Measurements from ENCODE around the gene TMEM243. TPM values are rescaled to one million over a fixed set of nuclear protein-coding genes. Genes with fewer than 3 reads are reported as not detected.

The TMEM243 gene
- total and polyA plus RNA-seq, 2 experiments from 2014 or later: 44.5 to 82.5 TPM

DNA sequence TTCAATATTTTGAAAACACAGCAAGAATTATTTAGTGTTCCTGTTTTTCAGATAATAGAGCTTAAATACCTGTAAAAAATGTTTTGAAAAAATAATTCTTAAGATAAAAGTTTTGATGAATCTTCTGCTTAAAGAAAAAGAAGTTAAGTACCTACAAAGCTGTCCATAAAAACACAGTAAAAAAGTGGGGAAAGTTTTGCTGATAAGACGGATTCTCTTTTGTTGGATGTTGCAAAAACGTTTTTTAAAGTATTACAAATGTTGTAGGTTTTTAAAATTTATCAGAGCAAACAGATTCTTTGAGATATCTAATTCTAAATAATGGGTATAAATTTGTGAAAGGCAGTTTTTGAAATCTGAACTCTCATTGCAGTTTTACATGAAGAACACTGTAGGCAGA lies 55.1 kb downstream of the TMEM243 start (continued):
- TF ChIP-seq, protein P1, sequence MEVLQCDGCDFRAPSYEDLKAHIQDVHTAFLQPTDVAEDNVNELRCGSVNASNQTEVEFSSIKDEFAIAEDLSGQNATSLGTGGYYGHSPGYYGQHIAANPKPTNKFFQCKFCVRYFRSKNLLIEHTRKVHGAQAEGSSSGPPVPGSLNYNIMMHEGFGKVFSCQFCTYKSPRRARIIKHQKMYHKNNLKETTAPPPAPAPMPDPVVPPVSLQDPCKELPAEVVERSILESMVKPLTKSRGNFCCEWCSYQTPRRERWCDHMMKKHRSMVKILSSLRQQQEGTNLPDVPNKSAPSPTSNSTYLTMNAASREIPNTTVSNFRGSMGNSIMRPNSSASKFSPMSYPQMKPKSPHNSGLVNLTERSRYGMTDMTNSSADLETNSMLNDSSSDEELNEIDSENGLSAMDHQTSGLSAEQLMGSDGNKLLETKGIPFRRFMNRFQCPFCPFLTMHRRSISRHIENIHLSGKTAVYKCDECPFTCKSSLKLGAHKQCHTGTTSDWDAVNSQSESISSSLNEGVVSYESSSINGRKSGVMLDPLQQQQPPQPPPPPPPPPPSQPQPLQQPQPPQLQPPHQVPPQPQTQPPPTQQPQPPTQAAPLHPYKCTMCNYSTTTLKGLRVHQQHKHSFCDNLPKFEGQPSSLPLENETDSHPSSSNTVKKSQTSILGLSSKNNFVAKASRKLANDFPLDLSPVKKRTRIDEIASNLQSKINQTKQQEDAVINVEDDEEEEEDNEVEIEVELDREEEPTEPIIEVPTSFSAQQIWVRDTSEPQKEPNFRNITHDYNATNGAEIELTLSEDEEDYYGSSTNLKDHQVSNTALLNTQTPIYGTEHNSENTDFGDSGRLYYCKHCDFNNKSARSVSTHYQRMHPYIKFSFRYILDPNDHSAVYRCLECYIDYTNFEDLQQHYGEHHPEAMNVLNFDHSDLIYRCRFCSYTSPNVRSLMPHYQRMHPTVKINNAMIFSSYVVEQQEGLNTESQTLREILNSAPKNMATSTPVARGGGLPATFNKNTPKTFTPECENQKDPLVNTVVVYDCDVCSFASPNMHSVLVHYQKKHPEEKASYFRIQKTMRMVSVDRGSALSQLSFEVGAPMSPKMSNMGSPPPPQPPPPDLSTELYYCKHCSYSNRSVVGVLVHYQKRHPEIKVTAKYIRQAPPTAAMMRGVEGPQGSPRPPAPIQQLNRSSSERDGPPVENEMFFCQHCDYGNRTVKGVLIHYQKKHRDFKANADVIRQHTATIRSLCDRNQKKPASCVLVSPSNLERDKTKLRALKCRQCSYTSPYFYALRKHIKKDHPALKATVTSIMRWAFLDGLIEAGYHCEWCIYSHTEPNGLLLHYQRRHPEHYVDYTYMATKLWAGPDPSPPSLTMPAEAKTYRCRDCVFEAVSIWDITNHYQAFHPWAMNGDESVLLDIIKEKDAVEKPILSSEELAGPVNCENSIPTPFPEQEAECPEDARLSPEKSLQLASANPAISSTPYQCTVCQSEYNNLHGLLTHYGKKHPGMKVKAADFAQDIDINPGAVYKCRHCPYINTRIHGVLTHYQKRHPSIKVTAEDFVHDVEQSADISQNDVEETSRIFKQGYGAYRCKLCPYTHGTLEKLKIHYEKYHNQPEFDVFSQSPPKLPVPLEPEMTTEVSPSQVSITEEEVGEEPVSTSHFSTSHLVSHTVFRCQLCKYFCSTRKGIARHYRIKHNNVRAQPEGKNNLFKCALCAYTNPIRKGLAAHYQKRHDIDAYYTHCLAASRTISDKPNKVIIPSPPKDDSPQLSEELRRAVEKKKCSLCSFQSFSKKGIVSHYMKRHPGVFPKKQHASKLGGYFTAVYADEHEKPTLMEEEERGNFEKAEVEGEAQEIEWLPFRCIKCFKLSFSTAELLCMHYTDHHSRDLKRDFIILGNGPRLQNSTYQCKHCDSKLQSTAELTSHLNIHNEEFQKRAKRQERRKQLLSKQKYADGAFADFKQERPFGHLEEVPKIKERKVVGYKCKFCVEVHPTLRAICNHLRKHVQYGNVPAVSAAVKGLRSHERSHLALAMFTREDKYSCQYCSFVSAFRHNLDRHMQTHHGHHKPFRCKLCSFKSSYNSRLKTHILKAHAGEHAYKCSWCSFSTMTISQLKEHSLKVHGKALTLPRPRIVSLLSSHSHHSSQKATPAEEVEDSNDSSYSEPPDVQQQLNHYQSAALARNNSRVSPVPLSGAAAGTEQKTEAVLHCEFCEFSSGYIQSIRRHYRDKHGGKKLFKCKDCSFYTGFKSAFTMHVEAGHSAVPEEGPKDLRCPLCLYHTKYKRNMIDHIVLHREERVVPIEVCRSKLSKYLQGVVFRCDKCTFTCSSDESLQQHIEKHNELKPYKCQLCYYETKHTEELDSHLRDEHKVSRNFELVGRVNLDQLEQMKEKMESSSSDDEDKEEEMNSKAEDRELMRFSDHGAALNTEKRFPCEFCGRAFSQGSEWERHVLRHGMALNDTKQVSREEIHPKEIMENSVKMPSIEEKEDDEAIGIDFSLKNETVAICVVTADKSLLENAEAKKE (CRISPR knock-in tag; IDR thresholded peaks at IDR 0.05): no peak
- TF ChIP-seq ZNF114 (CRISPR knock-in tag; IDR thresholded peaks at IDR 0.05) (no peak), STAT1 (IDR thresholded peaks at IDR 0.05; ENCODE audit: unreplicated experiment) (no peak), EZH2 (IDR thresholded peaks at IDR 0.05; ENCODE audit: low read depth, unreplicated experiment) (no peak), EZH2phosphoT487 (IDR thresholded peaks at IDR 0.05; ENCODE audit: unreplicated experiment) (no peak), JUNB (IDR thresholded peaks at IDR 0.05; ENCODE audit: unreplicated experiment) (no peak), ZNF331 (CRISPR knock-in tag; IDR thresholded peaks at IDR 0.05; ENCODE audit: low read depth) (no peak)
- TF ChIP-seq, protein P2, sequence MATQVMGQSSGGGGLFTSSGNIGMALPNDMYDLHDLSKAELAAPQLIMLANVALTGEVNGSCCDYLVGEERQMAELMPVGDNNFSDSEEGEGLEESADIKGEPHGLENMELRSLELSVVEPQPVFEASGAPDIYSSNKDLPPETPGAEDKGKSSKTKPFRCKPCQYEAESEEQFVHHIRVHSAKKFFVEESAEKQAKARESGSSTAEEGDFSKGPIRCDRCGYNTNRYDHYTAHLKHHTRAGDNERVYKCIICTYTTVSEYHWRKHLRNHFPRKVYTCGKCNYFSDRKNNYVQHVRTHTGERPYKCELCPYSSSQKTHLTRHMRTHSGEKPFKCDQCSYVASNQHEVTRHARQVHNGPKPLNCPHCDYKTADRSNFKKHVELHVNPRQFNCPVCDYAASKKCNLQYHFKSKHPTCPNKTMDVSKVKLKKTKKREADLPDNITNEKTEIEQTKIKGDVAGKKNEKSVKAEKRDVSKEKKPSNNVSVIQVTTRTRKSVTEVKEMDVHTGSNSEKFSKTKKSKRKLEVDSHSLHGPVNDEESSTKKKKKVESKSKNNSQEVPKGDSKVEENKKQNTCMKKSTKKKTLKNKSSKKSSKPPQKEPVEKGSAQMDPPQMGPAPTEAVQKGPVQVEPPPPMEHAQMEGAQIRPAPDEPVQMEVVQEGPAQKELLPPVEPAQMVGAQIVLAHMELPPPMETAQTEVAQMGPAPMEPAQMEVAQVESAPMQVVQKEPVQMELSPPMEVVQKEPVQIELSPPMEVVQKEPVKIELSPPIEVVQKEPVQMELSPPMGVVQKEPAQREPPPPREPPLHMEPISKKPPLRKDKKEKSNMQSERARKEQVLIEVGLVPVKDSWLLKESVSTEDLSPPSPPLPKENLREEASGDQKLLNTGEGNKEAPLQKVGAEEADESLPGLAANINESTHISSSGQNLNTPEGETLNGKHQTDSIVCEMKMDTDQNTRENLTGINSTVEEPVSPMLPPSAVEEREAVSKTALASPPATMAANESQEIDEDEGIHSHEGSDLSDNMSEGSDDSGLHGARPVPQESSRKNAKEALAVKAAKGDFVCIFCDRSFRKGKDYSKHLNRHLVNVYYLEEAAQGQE (IDR thresholded peaks at IDR 0.05; ENCODE audit: unreplicated experiment): no peak

Measured in GM23338 (cell line).